ENCODE results near the gene TIAM1.

DNA sequence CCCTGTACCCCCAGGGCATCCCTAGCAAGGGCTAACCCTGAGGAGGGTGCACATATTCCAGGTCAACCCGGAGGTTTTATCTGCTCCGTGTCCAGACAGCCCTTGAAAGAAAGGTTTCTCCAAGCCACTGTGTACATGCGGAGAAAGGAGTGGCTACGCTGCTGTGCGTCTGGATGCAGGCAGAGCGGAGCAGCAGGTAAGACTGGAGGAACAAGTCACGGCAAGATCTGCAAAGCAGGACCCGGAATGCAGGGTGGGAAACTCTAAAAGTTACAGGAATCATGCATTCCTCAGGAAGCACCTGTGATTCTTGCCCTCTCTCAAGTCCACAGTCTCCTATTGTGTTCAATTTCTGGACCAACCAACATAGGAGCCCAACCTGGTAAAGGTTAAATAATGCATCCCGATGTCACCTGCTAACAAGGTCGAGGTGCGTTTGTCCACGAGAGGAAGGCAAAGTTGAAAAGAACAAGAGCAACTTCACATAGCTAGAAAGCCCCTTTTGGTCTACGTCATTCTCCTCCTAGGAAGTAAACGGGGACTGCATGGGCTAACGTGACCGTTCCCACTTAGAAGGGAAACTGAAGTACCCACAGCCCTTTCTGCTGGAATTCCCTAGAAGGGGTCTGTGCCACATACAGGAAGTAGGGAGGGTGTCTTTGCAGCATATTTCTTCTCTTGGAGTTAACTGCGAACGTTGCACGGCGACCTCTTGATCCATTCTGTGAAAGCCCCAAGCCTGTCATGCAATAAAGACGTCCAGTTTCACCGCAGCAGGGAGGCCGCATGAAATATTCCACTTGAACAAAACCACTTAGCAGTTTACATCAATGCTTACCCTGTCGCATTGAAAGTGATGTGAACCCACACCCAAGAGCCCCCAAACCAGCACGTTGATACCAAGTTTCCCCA is 5.8 kb downstream of the TIAM1 start:
- TF ChIP-seq, protein P1, sequence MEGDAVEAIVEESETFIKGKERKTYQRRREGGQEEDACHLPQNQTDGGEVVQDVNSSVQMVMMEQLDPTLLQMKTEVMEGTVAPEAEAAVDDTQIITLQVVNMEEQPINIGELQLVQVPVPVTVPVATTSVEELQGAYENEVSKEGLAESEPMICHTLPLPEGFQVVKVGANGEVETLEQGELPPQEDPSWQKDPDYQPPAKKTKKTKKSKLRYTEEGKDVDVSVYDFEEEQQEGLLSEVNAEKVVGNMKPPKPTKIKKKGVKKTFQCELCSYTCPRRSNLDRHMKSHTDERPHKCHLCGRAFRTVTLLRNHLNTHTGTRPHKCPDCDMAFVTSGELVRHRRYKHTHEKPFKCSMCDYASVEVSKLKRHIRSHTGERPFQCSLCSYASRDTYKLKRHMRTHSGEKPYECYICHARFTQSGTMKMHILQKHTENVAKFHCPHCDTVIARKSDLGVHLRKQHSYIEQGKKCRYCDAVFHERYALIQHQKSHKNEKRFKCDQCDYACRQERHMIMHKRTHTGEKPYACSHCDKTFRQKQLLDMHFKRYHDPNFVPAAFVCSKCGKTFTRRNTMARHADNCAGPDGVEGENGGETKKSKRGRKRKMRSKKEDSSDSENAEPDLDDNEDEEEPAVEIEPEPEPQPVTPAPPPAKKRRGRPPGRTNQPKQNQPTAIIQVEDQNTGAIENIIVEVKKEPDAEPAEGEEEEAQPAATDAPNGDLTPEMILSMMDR (IDR thresholded peaks at IDR 0.05), result no peak
- no peak for TF ChIP-seq POLR2A (IDR thresholded peaks at IDR 0.05)

Data from vagina (tissue), 2 donors.